Sigmoid colon (tissue), 4 donors: ENCODE results near the gene NSUN6.

ENCODE experiments used
- CTCF ChIP-seq, 4 experiments: fragments of 450-650 bp in 3 of 4; fragments of 200-600 bp in 1 of 4; IDR thresholded peaks; one replicate each; pipeline ENCODE4 v1.5.1; 2016 to 2019; ENCODE audit warnings: antibody characterized with exemption in 4 of 4, mild to moderate bottlenecking in 3 of 4, moderate library complexity in 2 of 4
- EP300 ChIP-seq, 4 donors: sonication (generic); formaldehyde crosslinking; IDR thresholded peaks; one replicate each; pipeline ENCODE4 v1.6.1; 2017; ENCODE audit warnings: antibody characterized with exemption in 4 of 4
- POLR2A ChIP-seq, 2 donors: fragments of 450-650 bp; IDR thresholded peaks; one replicate each; pipeline ENCODE4 v1.6.1; 2016; ENCODE audit warnings: antibody characterized with exemption in 2 of 2, mild to moderate bottlenecking in 2 of 2, moderate library complexity in 2 of 2
- POLR2AphosphoS5 ChIP-seq, 4 donors: sonication (generic); formaldehyde crosslinking; IDR thresholded peaks; one replicate each; pipeline ENCODE4 v1.6.1; 2017; ENCODE audit warnings: antibody characterized with exemption in 4 of 4

GRCh38 chr10:18557960-18558359 lies 93.4 kb downstream of the NSUN6 start:
- no peak for TF ChIP-seq POLR2A (IDR thresholded peaks at IDR 0.05)
- no peak for TF ChIP-seq CTCF (IDR thresholded peaks at IDR 0.05)
- no peak for TF ChIP-seq POLR2AphosphoS5 (IDR thresholded peaks at IDR 0.05)
- no peak for TF ChIP-seq EP300 (IDR thresholded peaks at IDR 0.05)
